Lung (tissue), 12 donors: ENCODE results near the gene NXN. TPM values are rescaled to one million over a fixed set of nuclear protein-coding genes. Genes with fewer than 3 reads are reported as not detected.

Experiments used
- ATAC-seq: fragments of 200-7000 bp; cut with Tn5 transposase; one replicate; pipeline ENCODE4 v1.9.1; 2020; ENCODE audit warnings: moderate number of reproducible peaks; ENCODE audit not compliant: insufficient read depth, low FRiP score
- DNase-seq, 3 donors: peaks; one replicate each; pipeline ENCODE4 v3.0.0-alpha.2; 2013 to 2017
- H3K27ac ChIP-seq, 2 donors: one replicate each; pipeline ENCODE4 v1.5.1; 2013; ENCODE audit warnings: mild to moderate bottlenecking in 2 of 2, moderate library complexity in 2 of 2, control low read depth in 1 of 2, inconsistent platforms in 1 of 2, low read depth in 1 of 2, low read length in 1 of 2
- H3K27me3 ChIP-seq, 3 donors: one replicate each; pipeline ENCODE4 v1.5.1; 2013; ENCODE audit warnings: low read length in 2 of 3; ENCODE audit not compliant: control insufficient read depth in 3 of 3, insufficient read depth in 3 of 3
- H3K36me3 ChIP-seq, 4 donors: one replicate each; pipeline ENCODE4 v1.5.1; 2013; ENCODE audit warnings: low read length in 4 of 4, mild to moderate bottlenecking in 1 of 4, moderate library complexity in 1 of 4; ENCODE audit not compliant: control insufficient read depth in 4 of 4, insufficient read depth in 4 of 4
- H3K4me1 ChIP-seq, 5 donors: one replicate each; pipeline ENCODE4 v1.5.1; 2013; ENCODE audit warnings: low read length in 5 of 5, mild to moderate bottlenecking in 2 of 5, moderate library complexity in 1 of 5; ENCODE audit not compliant: control insufficient read depth in 5 of 5, insufficient read depth in 5 of 5
- H3K4me3 ChIP-seq: one replicate; pipeline ENCODE4 v1.5.1; 2013; ENCODE audit warnings: mild to moderate bottlenecking, control low read depth, moderate library complexity
- H3K9ac ChIP-seq, 2 donors: one replicate each; pipeline ENCODE4 v1.5.1; 2013; ENCODE audit warnings: low read length in 2 of 2, control low read depth in 1 of 2; ENCODE audit not compliant: insufficient read depth in 1 of 2
- H3K9me3 ChIP-seq, 4 donors: one replicate each; pipeline ENCODE4 v1.5.1; 2013; ENCODE audit warnings: low read length in 3 of 4, mild to moderate bottlenecking in 1 of 4, moderate library complexity in 1 of 4; ENCODE audit not compliant: control insufficient read depth in 4 of 4, insufficient read depth in 3 of 4
- CTCF ChIP-seq: IDR thresholded peaks from 2 replicates; pipeline ENCODE4 v1.5.1; 2012; ENCODE audit warnings: mild to moderate bottlenecking; ENCODE audit errors: control extremely low read depth, extremely low read depth
- WGBS, 2 donors: extraction: QIAGEN DNeasy Blood & Tissue Kit; methylation state at CpG; one replicate each; pipeline ENCODE4 v1.1.7; 2013; 5-methylcytosine and 5-hydroxymethylcytosine counted together
- polyA plus RNA-seq, 2 donors: library from polyadenylated mRNA; stranded (reverse); fragments of 200-250 nt; gene quantifications; one replicate each; pipeline ENCODE4 v1.2.1, GENCODE V29; 2013
- total RNA-seq, 2 donors: library from RNA; depleted of rRNA in 1 of 2; stranded (reverse); fragments of >200 nt in 1 of 2; gene quantifications; one replicate each; pipeline ENCODE4 v1.2.1, GENCODE V29; 2014 to 2021
- donor health status: control.
- donor health status: control.
- donor health status: Bipolar disorder and iron deficiency.
- donor health status: healthy.
- donor health status: DM: yes; HTN: yes; CAD: no.

Gene NXN
- total and polyA plus RNA-seq, 4 donors, result 17.6 to 57.7 (median 39.9) TPM

DNA sequence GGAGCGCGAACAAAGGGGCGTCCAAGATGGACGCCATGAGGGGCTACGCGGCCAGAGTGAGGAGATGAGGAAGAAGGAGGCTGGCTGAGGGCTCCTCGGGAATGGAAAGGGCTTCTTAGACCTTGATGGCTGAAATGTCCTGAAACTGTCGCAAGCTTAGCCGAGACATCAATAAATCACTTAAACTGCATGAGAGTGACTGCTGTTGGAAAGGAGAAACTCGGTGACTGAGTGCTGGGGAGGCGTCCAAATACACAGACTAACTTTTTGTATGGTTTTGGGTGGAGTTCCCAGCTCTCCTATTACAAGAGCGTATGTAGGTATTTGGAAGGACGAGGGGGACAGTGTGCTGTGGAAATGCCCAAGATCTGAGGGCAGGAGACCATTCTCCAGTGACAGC is 226.2 kb downstream of the NXN start:
- H3K36me3 ChIP-seq, result peaks cover 0 to 6% (median 2%) of the 10 kb centered on the region in 4 donors
- peaks cover 6 to 12% (median 8%) of the 10 kb centered on the region in 5 donors for H3K4me1 ChIP-seq
- no peak overlapping the region for H3K4me3 ChIP-seq
- no peak overlapping the region for H3K9ac ChIP-seq
- no peak overlapping the region for H3K27ac ChIP-seq
- WGBS, 2 donors, result 73 to 84% methylated on average over 13 of the region's 13 CpGs
- TF ChIP-seq CTCF, result no peak
- no peak for DNase-seq
- no peaks in the 10 kb centered on the region for H3K27me3 ChIP-seq
- no peak for ATAC-seq
- H3K9me3 ChIP-seq, result no peaks in the 10 kb centered on the region

DNA sequence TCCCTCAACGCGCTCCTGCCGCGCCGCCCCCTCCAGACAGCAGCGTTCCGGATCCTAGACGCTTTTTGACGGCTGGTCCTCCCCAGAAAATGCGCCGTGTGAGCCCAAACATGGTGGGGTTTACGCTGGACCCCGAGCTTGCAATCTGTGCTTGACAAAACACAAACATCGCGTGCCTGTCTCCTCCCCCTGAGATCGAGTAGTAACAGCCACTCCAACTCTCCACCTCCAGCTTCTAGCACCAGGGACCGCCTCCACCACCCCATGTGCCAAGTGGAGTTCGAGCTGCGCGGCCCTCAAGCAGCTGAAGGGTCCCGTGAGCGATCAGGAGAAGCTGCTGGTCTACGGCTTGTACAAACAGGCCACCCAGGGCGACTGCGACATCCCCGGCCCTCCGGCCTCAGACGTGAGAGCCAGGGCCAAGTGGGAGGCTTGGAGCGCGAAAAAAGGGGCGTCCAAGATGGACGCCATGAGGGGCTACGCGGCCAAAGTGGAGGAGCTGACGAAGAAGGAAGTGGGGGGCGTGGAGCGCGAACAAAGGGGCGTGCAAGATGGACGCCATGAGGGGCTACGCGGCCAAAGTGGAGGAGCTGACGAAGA is 226.9 kb downstream of the NXN start:
- Histone ChIP-seq H3K27me3 (no peaks in the 10 kb centered on the region), H3K9me3 (no peaks in the 10 kb centered on the region), H3K4me3 (peak overlapping the region; percentile 92), H3K36me3 (peaks cover 0 to 10% (median 5%) of the 10 kb centered on the region in 4 donors), H3K4me1 (peaks cover 6 to 12% (median 8%) of the 10 kb centered on the region in 5 donors), H3K27ac (peak overlapping the region; percentile 63 to 79), H3K9ac (peak overlapping the region; percentile 14 to 34)
- DNase-seq (peak; percentile 92 to 95 (median 94)), ATAC-seq (peak; percentile 63)
- TF ChIP-seq CTCF, result no peak
- 17 to 26% methylated on average over 43 of the region's 43 CpGs for WGBS, 2 donors

DNA sequence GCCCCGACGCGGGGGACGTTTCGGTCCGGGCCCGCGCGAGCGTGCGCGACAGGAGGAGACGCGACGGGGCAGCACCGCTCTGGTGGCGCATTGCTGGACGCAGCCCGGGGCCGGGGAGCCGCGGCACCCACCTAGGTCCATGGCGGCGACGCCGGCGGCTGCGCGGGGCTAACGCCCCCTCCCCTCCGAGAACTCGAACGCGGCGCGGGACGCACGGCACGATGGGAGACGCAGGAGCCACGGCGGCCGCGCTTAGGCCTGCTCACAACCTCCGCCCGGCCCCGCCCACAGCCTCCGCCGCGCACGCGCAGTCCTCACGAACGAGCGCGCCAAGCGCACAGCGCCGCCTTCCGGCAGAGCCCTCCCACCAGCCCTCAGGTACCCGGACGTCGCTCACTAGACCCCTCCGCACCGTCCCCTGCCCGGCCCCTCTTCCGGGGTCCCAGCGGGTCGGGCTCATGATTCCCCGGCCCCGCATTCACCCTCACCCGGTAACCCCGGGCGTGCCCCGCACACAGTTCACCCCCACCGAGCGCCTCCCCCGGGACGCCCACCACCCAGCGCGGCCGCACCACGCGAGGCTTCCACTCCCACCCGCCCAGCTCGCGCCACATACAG is 227.5 kb downstream of the NXN start, which contains the start of gene GEMIN4:
Gene GEMIN4 (minus strand): TSS at position 263 of the 618 bp plus-strand sequence. CDS start 122 bp downstream, at position 141.
- ATAC-seq (peak; percentile 96), DNase-seq (peak; percentile 95 to 96 (median 96))
- Histone ChIP-seq H3K9me3 (no peaks in the 10 kb centered on the region), H3K27ac (peak within 1 kb of the TSS; percentile 63 to 82), H3K27me3 (no peaks in the 10 kb centered on the region), H3K4me1 (peaks cover 6 to 12% (median 8%) of the 10 kb centered on the region in 5 donors), H3K9ac (peak within 1 kb of the TSS; percentile 49 to 81), H3K36me3 (peaks cover 0 to 15% (median 7%) of the 10 kb centered on the region in 4 donors), H3K4me3 (peak within 1 kb of the TSS; percentile 92)
- TF ChIP-seq CTCF, result peak; percentile 85
- WGBS, 2 donors, result 0 to 1% methylated on average over 33 to 87 of the region's 87 CpGs
